HFF-Myc (cell line): ENCODE results near the gene GPATCH8.

ENCODE experiments used
- DNase-seq: peaks from one replicate; pipeline ENCODE4 v3.0.0-alpha.2; 2011; ENCODE audit warnings: low read depth; ENCODE audit errors: extremely low read depth
- H3K4me3 ChIP-seq: replicated peaks from 2 replicates; pipeline ENCODE4 v1.5.1; 2011; ENCODE audit warnings: low read depth, mild to moderate bottlenecking, control low read depth, low read length
- TF ChIP-seq, protein P1 (sequence below): IDR thresholded peaks from 2 replicates; pipeline ENCODE4 v1.5.1; 2012; ENCODE audit warnings: mild to moderate bottlenecking, low read depth, low read length, control low read depth; ENCODE audit errors: missing control alignments

Gene GPATCH8

DNA sequence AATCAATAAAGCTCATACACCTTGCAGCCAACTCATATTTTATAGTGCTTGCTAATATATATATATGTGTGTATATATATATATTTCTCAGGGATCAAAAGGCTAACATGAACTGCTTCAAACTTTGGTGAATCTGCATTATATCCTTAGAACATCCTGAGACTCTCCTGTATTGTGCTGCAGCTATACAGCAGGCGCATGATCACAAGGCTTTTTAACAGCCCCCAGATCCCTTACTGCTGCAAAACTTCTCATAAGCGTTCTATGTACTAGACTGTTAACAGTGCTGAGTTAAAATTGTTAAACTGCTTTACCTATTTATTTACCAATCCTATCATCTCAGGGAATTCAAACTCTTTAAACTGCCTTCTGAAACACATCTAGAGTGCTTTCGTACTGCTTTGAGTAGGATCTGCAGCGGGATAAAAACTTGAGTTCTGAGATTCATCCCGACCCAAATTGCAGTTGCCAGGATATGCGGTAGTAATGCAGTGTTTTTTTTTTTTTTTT lies 1.3 kb downstream of the GPATCH8 start:
- TF ChIP-seq, protein P1, sequence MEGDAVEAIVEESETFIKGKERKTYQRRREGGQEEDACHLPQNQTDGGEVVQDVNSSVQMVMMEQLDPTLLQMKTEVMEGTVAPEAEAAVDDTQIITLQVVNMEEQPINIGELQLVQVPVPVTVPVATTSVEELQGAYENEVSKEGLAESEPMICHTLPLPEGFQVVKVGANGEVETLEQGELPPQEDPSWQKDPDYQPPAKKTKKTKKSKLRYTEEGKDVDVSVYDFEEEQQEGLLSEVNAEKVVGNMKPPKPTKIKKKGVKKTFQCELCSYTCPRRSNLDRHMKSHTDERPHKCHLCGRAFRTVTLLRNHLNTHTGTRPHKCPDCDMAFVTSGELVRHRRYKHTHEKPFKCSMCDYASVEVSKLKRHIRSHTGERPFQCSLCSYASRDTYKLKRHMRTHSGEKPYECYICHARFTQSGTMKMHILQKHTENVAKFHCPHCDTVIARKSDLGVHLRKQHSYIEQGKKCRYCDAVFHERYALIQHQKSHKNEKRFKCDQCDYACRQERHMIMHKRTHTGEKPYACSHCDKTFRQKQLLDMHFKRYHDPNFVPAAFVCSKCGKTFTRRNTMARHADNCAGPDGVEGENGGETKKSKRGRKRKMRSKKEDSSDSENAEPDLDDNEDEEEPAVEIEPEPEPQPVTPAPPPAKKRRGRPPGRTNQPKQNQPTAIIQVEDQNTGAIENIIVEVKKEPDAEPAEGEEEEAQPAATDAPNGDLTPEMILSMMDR = no peak
- no peak for DNase-seq
- peak overlapping the region; percentile 67 for H3K4me3 ChIP-seq

DNA sequence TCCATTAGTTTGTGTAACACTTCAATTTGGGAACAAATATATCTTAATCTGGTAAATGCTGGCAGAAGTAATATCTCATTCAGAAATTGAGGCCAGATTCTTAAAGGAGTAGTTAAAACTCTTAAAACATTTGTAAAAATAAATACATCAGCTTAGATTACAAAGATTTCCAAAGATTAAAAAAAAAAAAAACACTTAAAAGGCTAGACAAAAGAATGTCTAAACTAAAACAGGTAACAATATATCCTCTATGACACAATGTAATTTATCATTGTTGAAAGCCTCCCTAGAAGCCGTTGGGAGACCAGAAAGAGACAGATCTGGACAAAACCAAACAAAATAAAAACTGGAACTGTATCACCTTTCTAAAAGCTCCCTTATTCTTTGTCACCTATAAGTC lies 3.5 kb downstream of the GPATCH8 start:
- TF ChIP-seq, protein P1 = no peak
- 0 out of 2 replicates have a peak overlapping the region, but pooled peaks have one; percentile 8 for H3K4me3 ChIP-seq
- no peak for DNase-seq

DNA sequence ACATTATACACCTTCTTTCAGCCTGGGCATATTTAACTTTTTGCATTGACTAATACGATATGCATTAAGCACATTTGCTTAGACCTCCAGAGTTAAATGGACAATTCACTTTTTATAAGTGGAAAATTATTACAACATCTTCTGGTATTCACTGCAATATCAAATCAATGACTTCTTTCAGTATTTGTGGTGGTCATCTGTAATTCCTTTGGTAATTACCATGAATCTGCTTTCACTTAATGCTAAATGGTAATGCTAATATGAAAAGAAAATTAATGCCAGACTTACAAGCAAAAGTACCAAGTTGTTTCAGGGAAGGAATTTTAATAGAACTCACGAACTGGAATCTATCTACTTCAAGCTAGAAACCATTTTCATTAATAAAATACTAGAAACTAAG lies 6.4 kb downstream of the GPATCH8 start:
- TF ChIP-seq, protein P1 = no peak
- no peak overlapping the region for H3K4me3 ChIP-seq
- no peak for DNase-seq

DNA sequence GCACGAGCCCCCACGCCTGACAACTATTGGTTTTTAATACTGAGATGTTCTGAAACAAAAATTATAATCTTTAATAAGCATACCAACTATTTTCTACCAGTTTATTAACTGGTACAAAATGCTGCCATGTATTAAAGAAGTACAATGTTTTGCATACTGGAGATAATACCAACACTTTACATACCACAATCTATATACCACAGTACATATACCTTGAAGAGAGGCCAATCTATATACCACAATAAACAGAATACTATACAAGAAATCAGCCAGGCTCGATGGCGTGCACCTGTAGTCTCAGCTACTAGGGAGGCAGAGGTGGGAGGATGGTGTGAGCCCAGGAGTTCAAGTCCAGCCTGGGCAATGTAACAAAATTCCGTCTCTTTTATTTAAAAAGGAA lies 9.9 kb downstream of the GPATCH8 start:
- H3K4me3 ChIP-seq = no peak overlapping the region
- TF ChIP-seq, protein P1 = no peak
- no peak for DNase-seq

DNA sequence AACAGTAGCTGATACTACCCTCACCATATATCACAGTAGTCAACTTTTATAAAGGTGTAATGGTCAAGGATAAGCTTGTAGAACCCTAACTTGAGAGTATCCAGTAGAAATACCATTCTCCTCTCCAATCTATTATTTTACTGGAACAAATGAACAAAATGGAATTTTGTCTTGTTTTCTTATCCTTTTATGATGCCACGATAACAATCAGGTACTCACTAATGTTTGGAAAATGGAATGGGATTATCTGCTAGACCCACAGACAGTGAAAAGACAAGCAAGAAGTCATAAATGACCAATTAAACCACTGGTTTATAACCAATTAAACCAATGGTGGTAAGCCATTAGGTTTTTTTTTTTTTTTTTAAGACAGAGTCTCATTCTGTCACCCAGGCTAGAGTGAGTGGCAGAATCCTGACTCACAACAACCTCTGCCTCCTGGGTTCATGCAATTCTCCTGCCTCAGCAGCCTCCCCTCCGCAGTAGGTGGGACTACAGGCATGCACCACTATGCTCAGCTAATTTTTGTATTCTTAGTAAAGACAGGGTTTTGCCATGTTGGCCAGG lies 10.4 kb downstream of the GPATCH8 start:
- no peak overlapping the region for H3K4me3 ChIP-seq
- TF ChIP-seq, protein P1 = no peak
- no peak for DNase-seq

DNA sequence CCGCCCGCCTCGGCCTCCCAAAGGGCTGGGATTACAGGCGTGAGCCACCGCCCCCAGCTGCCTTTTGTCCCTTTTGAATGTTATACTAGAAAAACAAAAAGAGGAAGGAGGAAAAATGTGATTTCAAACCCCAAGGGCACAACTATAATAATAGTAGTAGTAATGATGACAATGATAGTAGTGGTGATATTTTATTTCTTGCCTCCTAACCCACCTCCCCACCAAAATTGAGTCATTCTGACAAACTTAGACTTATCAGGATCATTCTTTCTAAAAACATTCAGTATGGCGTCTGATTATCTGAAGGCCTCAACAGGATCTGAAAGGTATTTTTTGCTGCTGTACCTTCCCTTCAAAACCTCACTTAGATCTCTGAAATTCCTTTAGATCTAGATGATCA lies 13.6 kb downstream of the GPATCH8 start:
- TF ChIP-seq, protein P1 = no peak
- no peak for DNase-seq
- no peak overlapping the region for H3K4me3 ChIP-seq

DNA sequence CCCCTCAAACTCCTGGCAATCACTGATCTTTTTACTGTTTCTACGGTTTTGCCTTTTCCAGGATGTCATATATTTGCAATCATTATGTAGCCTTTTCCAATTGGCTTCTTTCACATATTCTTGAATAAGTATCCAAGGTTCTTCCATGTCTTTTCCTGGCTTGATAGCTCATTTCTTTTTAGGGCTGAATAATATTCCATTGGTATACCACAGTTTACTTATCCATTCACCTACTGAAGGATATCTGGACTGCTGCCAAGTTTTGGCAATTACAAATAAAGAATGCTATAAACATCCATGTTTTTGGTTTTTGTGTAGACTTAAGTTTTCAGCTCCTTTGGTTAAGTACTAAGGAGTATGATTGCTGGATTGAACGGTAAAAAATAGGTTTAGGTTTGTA lies 16.0 kb downstream of the GPATCH8 start:
- no peak for DNase-seq
- H3K4me3 ChIP-seq = no peak overlapping the region
- TF ChIP-seq, protein P1 = no peak
